Activated T-helper 17 cell treated with anti-CD3 and anti-CD28 coated beads, Interleukin-2, amount 50 U/mL, for 72 hours (primary cell): ENCODE measurements around the gene UBL4B. TPM values are rescaled to one million over a fixed set of nuclear protein-coding genes. Genes with fewer than 3 reads are reported as not detected.
A peak's percentile ranks its signal among the peaks of the same experiment; 100 is the strongest.
"Not testable (repeated sequence)": the region's sequence is repeated elsewhere in the genome, so short reads cannot be mapped to it uniquely, and the experiment has no call there.

ENCODE experiments used
- ATAC-seq: fragments of 150-1000 bp; cut with Tn5 transposase; replicated peaks from 2 replicates; pipeline ENCODE4 v1.10.0; 2021; ENCODE audit warnings: mild to moderate bottlenecking, moderate library complexity
- H3K27ac Mint-ChIP-seq: one replicate; pipeline ENCODE4 v1.8.0; 2022; ENCODE audit warnings: mixed read lengths
- H3K27me3 Mint-ChIP-seq: one replicate; pipeline ENCODE4 v1.8.0; 2022; ENCODE audit warnings: mixed read lengths
- H3K36me3 Mint-ChIP-seq: one replicate; pipeline ENCODE4 v1.8.0; 2022; ENCODE audit warnings: low read depth, mild to moderate bottlenecking, mixed read lengths
- H3K4me1 Mint-ChIP-seq: one replicate; pipeline ENCODE4 v1.8.0; 2022; ENCODE audit warnings: mixed read lengths
- H3K4me3 Mint-ChIP-seq: one replicate; pipeline ENCODE4 v1.8.0; 2022; ENCODE audit warnings: mild to moderate bottlenecking, mixed read lengths
- H3K9me3 Mint-ChIP-seq: one replicate; pipeline ENCODE4 v1.8.0; 2022; ENCODE audit warnings: mixed read lengths
- total RNA-seq, 2 donors: library from RNA; stranded (reverse); gene quantifications; one replicate each; pipeline ENCODE4 v1.2.3, GENCODE V29; 2022

UBL4B gene
- total RNA-seq, 2 donors from 2014 or later = not detected

- H3K36me3 Mint-ChIP-seq, H3K27ac Mint-ChIP-seq, H3K9me3 Mint-ChIP-seq, H3K4me1 Mint-ChIP-seq, ATAC-seq, H3K4me3 Mint-ChIP-seq: not testable (repeated sequence)
- peaks cover 22% of the 10 kb centered on the region for H3K27me3 Mint-ChIP-seq
These were observed 32.2 kb upstream of the UBL4B start for GRCh38 chr1:110079995-110080394.

GRCh38 chr1:110081061-110081460, 31.2 kb upstream of the UBL4B start:
- H3K4me3 Mint-ChIP-seq = no peak overlapping the region
- no peak for ATAC-seq
- peaks cover 5% of the 10 kb centered on the region for H3K4me1 Mint-ChIP-seq
- H3K27ac Mint-ChIP-seq = no peak overlapping the region
- no peaks in the 10 kb centered on the region for H3K9me3 Mint-ChIP-seq
- peaks cover 28% of the 10 kb centered on the region for H3K27me3 Mint-ChIP-seq
- H3K36me3 Mint-ChIP-seq = no peaks in the 10 kb centered on the region

- Mint-ChIP-seq H3K27me3 (peaks cover 36% of the 10 kb centered on the region), H3K36me3 (no peaks in the 10 kb centered on the region), H3K4me3 (peak overlapping the region; percentile 7), H3K27ac (no peak overlapping the region), H3K4me1 (peaks cover 5% of the 10 kb centered on the region), H3K9me3 (no peaks in the 10 kb centered on the region)
- no peak for ATAC-seq
These were observed 29.8 kb upstream of the UBL4B start for GRCh38 chr1:110082477-110082876.

GRCh38 chr1:110083061-110083865, 29.0 kb upstream of the UBL4B start:
- Mint-ChIP-seq H3K9me3 (no peaks in the 10 kb centered on the region), H3K36me3 (no peaks in the 10 kb centered on the region), H3K27me3 (peaks cover 36% of the 10 kb centered on the region), H3K27ac (no peak overlapping the region), H3K4me3 (peak overlapping the region; percentile 68), H3K4me1 (peaks cover 5% of the 10 kb centered on the region)
- peak; percentile 11 for ATAC-seq

- peak; percentile 27 for ATAC-seq
- Mint-ChIP-seq H3K9me3 (no peaks in the 10 kb centered on the region), H3K4me3 (peak overlapping the region; percentile 68), H3K27ac (no peak overlapping the region), H3K27me3 (peaks cover 33% of the 10 kb centered on the region), H3K36me3 (no peaks in the 10 kb centered on the region), H3K4me1 (peaks cover 5% of the 10 kb centered on the region)
These were observed 28.4 kb upstream of the UBL4B start for GRCh38 chr1:110083866-110084226.

- Mint-ChIP-seq H3K9me3 (no peaks in the 10 kb centered on the region), H3K4me3 (peak overlapping the region; percentile 68), H3K27ac (peak overlapping the region; percentile 45), H3K4me1 (peaks cover 5% of the 10 kb centered on the region), H3K36me3 (no peaks in the 10 kb centered on the region), H3K27me3 (peaks cover 33% of the 10 kb centered on the region)
- ATAC-seq = peak; percentile 86
These were observed 27.8 kb upstream of the UBL4B start for GRCh38 chr1:110084227-110085078.

GRCh38 chr1:110085671-110086070, 26.6 kb upstream of the UBL4B start:
- no peak overlapping the region for H3K27ac Mint-ChIP-seq
- H3K4me3 Mint-ChIP-seq = peak overlapping the region; percentile 68
- H3K4me1 Mint-ChIP-seq = peaks cover 5% of the 10 kb centered on the region
- H3K9me3 Mint-ChIP-seq = no peaks in the 10 kb centered on the region
- ATAC-seq = no peak
- no peaks in the 10 kb centered on the region for H3K36me3 Mint-ChIP-seq
- peaks cover 32% of the 10 kb centered on the region for H3K27me3 Mint-ChIP-seq

GRCh38 chr1:110086961-110087360, 25.3 kb upstream of the UBL4B start:
- Mint-ChIP-seq H3K27me3 (peaks cover 29% of the 10 kb centered on the region), H3K27ac (no peak overlapping the region), H3K4me3 (no peak overlapping the region), H3K9me3 (no peaks in the 10 kb centered on the region), H3K36me3 (no peaks in the 10 kb centered on the region), H3K4me1 (peaks cover 5% of the 10 kb centered on the region)
- no peak for ATAC-seq

GRCh38 chr1:110087812-110088738, 24.2 kb upstream of the UBL4B start:
- Mint-ChIP-seq H3K9me3 (no peaks in the 10 kb centered on the region), H3K27me3 (peaks cover 30% of the 10 kb centered on the region), H3K36me3 (no peaks in the 10 kb centered on the region), H3K27ac (no peak overlapping the region), H3K4me3 (no peak overlapping the region), H3K4me1 (peaks cover 5% of the 10 kb centered on the region)
- ATAC-seq = peak; percentile 47

GRCh38 chr1:110088739-110089316, 23.4 kb upstream of the UBL4B start:
- Mint-ChIP-seq H3K4me1 (no peaks in the 10 kb centered on the region), H3K4me3 (no peak overlapping the region), H3K27ac (no peak overlapping the region), H3K9me3 (no peaks in the 10 kb centered on the region), H3K36me3 (no peaks in the 10 kb centered on the region), H3K27me3 (peaks cover 25% of the 10 kb centered on the region)
- ATAC-seq = no peak

- H3K36me3 Mint-ChIP-seq = no peaks in the 10 kb centered on the region
- no peak for ATAC-seq
- peaks cover 25% of the 10 kb centered on the region for H3K27me3 Mint-ChIP-seq
- no peaks in the 10 kb centered on the region for H3K4me1 Mint-ChIP-seq
- no peak overlapping the region for H3K4me3 Mint-ChIP-seq
- H3K9me3 Mint-ChIP-seq = no peaks in the 10 kb centered on the region
- no peak overlapping the region for H3K27ac Mint-ChIP-seq
These were observed 22.5 kb upstream of the UBL4B start for GRCh38 chr1:110089561-110090275.

- Mint-ChIP-seq H3K9me3 (no peaks in the 10 kb centered on the region), H3K4me3 (no peak overlapping the region), H3K27me3 (peaks cover 22% of the 10 kb centered on the region), H3K36me3 (no peaks in the 10 kb centered on the region), H3K27ac (no peak overlapping the region), H3K4me1 (no peaks in the 10 kb centered on the region)
- ATAC-seq = no peak
These were observed 20.9 kb upstream of the UBL4B start for GRCh38 chr1:110091381-110091780.

- Mint-ChIP-seq H3K36me3 (no peaks in the 10 kb centered on the region), H3K4me1 (no peaks in the 10 kb centered on the region), H3K9me3 (no peaks in the 10 kb centered on the region), H3K27me3 (peaks cover 22% of the 10 kb centered on the region), H3K4me3 (no peak overlapping the region), H3K27ac (no peak overlapping the region)
- ATAC-seq = no peak
These were observed 20.5 kb upstream of the UBL4B start for GRCh38 chr1:110091791-110092190.
